Measurements from ENCODE around the gene SELENOW. TPM values are rescaled to one million over a fixed set of nuclear protein-coding genes. Genes with fewer than 3 reads are reported as not detected.
"Not testable (repeated sequence)": the region's sequence is repeated elsewhere in the genome, so short reads cannot be mapped to it uniquely, and the experiment has no call there.

SELENOW gene
- polyA plus RNA-seq, 6 donors from 2014 or later: 68.2 to 131 (median 102) TPM

GRCh38 chr19:47761566-47761965, 16.9 kb upstream of the SELENOW start:
- DNase-seq: no peak
- Mint-ChIP-seq H3K4me3 (no peak overlapping the region), H3K36me3 (peaks cover 15 to 20% of the 10 kb centered on the region in 2 donors), H3K27ac (peak overlapping the region in 2 of 6 donors; percentile 39 to 54), H3K27me3 (no peaks in the 10 kb centered on the region), H3K9me3 (peaks cover 0 to 5% (median 2%) of the 10 kb centered on the region in 7 donors), H3K4me1 (peaks cover 0 to 5% (median 0%) of the 10 kb centered on the region in 3 donors)
- no peak for ATAC-seq (ENCODE audit: low read depth in 2 of 2)

GRCh38 chr19:47762151-47762550, 16.4 kb upstream of the SELENOW start:
- H3K27ac Mint-ChIP-seq: peak overlapping the region in 1 of 6 donors; percentile 41
- ATAC-seq (ENCODE audit: low read depth in 2 of 2) (no peak), DNase-seq (no peak)
- H3K4me1 Mint-ChIP-seq: peaks cover 0 to 5% (median 0%) of the 10 kb centered on the region in 3 donors
- peaks cover 0 to 5% (median 1%) of the 10 kb centered on the region in 7 donors for H3K9me3 Mint-ChIP-seq
- H3K27me3 Mint-ChIP-seq: no peaks in the 10 kb centered on the region
- H3K4me3 Mint-ChIP-seq: no peak overlapping the region
- peaks cover 14 to 15% of the 10 kb centered on the region in 2 donors for H3K36me3 Mint-ChIP-seq

GRCh38 chr19:47762615-47763308, 15.7 kb upstream of the SELENOW start:
- peaks cover 0 to 5% (median 0%) of the 10 kb centered on the region in 7 donors for H3K9me3 Mint-ChIP-seq
- ATAC-seq (ENCODE audit: low read depth in 2 of 2): no peak
- peaks cover 0 to 5% (median 0%) of the 10 kb centered on the region in 3 donors for H3K4me1 Mint-ChIP-seq
- no peak for DNase-seq
- no peaks in the 10 kb centered on the region for H3K27me3 Mint-ChIP-seq
- peaks cover 10 to 15% of the 10 kb centered on the region in 2 donors for H3K36me3 Mint-ChIP-seq
- no peak overlapping the region for H3K27ac Mint-ChIP-seq
- no peak overlapping the region for H3K4me3 Mint-ChIP-seq

GRCh38 chr19:47764705-47765104, 13.8 kb upstream of the SELENOW start:
- H3K27me3 Mint-ChIP-seq; H3K4me1 Mint-ChIP-seq; H3K4me3 Mint-ChIP-seq; H3K9me3 Mint-ChIP-seq; DNase-seq; H3K36me3 Mint-ChIP-seq; H3K27ac Mint-ChIP-seq; ATAC-seq (ENCODE audit: low read depth in 2 of 2): not testable (repeated sequence)

GRCh38 chr19:47765523-47766358, 12.8 kb upstream of the SELENOW start:
- Mint-ChIP-seq H3K27me3 (no peaks in the 10 kb centered on the region), H3K36me3 (no peaks in the 10 kb centered on the region), H3K4me1 (peaks cover 0 to 8% (median 0%) of the 10 kb centered on the region in 3 donors), H3K27ac (peak overlapping the region in 2 of 6 donors; percentile 44 to 47), H3K9me3 (peaks cover 0 to 3% (median 0%) of the 10 kb centered on the region in 7 donors), H3K4me3 (no peak overlapping the region)
- ATAC-seq (ENCODE audit: low read depth in 2 of 2) (peak in 1 of 2 donors; percentile 25), DNase-seq (no peak)

- Mint-ChIP-seq H3K9me3 (peaks cover 0 to 3% (median 0%) of the 10 kb centered on the region in 7 donors), H3K4me1 (peaks cover 0 to 8% (median 0%) of the 10 kb centered on the region in 3 donors), H3K4me3 (peak overlapping the region in 1 of 8 donors; percentile 55), H3K27me3 (no peaks in the 10 kb centered on the region), H3K36me3 (no peaks in the 10 kb centered on the region), H3K27ac (peak overlapping the region in 1 of 6 donors; percentile 86)
- no peak for ATAC-seq (ENCODE audit: low read depth in 2 of 2)
- DNase-seq: no peak
Observed at GRCh38 chr19:47766359-47766620, 12.2 kb upstream of the SELENOW start.

GRCh38 chr19:47766670-47767069, 11.8 kb upstream of the SELENOW start:
- Mint-ChIP-seq H3K9me3 (peaks cover 0 to 3% (median 0%) of the 10 kb centered on the region in 7 donors), H3K27me3 (no peaks in the 10 kb centered on the region), H3K27ac (no peak overlapping the region), H3K4me3 (peak overlapping the region in 1 of 8 donors; percentile 61), H3K36me3 (no peaks in the 10 kb centered on the region), H3K4me1 (peaks cover 0 to 8% (median 0%) of the 10 kb centered on the region in 3 donors)
- DNase-seq: no peak
- ATAC-seq (ENCODE audit: low read depth in 2 of 2): no peak

GRCh38 chr19:47767349-47767748, 11.2 kb upstream of the SELENOW start:
- H3K36me3 Mint-ChIP-seq: no peaks in the 10 kb centered on the region
- H3K4me3 Mint-ChIP-seq: peak overlapping the region in 1 of 8 donors; percentile 30
- peaks cover 0 to 3% (median 0%) of the 10 kb centered on the region in 7 donors for H3K9me3 Mint-ChIP-seq
- H3K27ac Mint-ChIP-seq: no peak overlapping the region
- DNase-seq: no peak
- ATAC-seq (ENCODE audit: low read depth in 2 of 2): no peak
- no peaks in the 10 kb centered on the region for H3K27me3 Mint-ChIP-seq
- peaks cover 0 to 8% (median 0%) of the 10 kb centered on the region in 3 donors for H3K4me1 Mint-ChIP-seq

- DNase-seq (no peak), ATAC-seq (ENCODE audit: low read depth in 2 of 2) (no peak)
- H3K36me3 Mint-ChIP-seq: no peaks in the 10 kb centered on the region
Observed at GRCh38 chr19:47768604-47769003, 9.9 kb upstream of the SELENOW start.

GRCh38 chr19:47769534-47769933, 9.0 kb upstream of the SELENOW start:
- Mint-ChIP-seq H3K27me3 (no peaks in the 10 kb centered on the region), H3K4me1 (peaks cover 0 to 4% (median 0%) of the 10 kb centered on the region in 3 donors), H3K4me3 (no peak overlapping the region), H3K9me3 (peaks cover 0 to 3% (median 0%) of the 10 kb centered on the region in 7 donors), H3K27ac (peak overlapping the region in 1 of 6 donors; percentile 72), H3K36me3 (no peaks in the 10 kb centered on the region)
- ATAC-seq (ENCODE audit: low read depth in 2 of 2) (no peak), DNase-seq (no peak)

More at GRCh38 chr19:47768604-47769003, 9.9 kb upstream of the SELENOW start:
- H3K4me3 Mint-ChIP-seq: no peak overlapping the region
- H3K4me1 Mint-ChIP-seq: peaks cover 0 to 4% (median 0%) of the 10 kb centered on the region in 3 donors
- peak overlapping the region in 1 of 6 donors; percentile 65 for H3K27ac Mint-ChIP-seq
- peaks cover 0 to 3% (median 0%) of the 10 kb centered on the region in 7 donors for H3K9me3 Mint-ChIP-seq
- H3K27me3 Mint-ChIP-seq: no peaks in the 10 kb centered on the region

GRCh38 chr19:47771291-47771690, 7.2 kb upstream of the SELENOW start:
- H3K27ac Mint-ChIP-seq: peak overlapping the region in 2 of 6 donors; percentile 3 to 68
- not testable (repeated sequence) for H3K4me1 Mint-ChIP-seq; H3K36me3 Mint-ChIP-seq; H3K9me3 Mint-ChIP-seq; H3K27me3 Mint-ChIP-seq; DNase-seq; ATAC-seq (ENCODE audit: low read depth in 2 of 2); H3K4me3 Mint-ChIP-seq

- DNase-seq: no peak
- ATAC-seq (ENCODE audit: low read depth in 2 of 2): no peak
- Mint-ChIP-seq H3K27ac (no peak overlapping the region), H3K36me3 (peaks cover 0 to 5% of the 10 kb centered on the region in 2 donors), H3K4me1 (peaks cover 14 to 36% (median 24%) of the 10 kb centered on the region in 3 donors), H3K9me3 (no peaks in the 10 kb centered on the region), H3K27me3 (no peaks in the 10 kb centered on the region), H3K4me3 (peak overlapping the region in 3 of 8 donors; percentile 6 to 96 (median 43))
Observed at GRCh38 chr19:47776568-47776967, 1.9 kb upstream of the SELENOW start.

GRCh38 chr19:47777245-47778048, 1.1 kb upstream of the SELENOW start:
- not testable (repeated sequence) for H3K36me3 Mint-ChIP-seq; H3K27me3 Mint-ChIP-seq; ATAC-seq (ENCODE audit: low read depth in 2 of 2); DNase-seq; H3K9me3 Mint-ChIP-seq
- Mint-ChIP-seq H3K4me3 (peak overlapping the region; percentile 88 to 96 (median 93)), H3K4me1 (peaks cover 14 to 36% (median 26%) of the 10 kb centered on the region in 3 donors), H3K27ac (peak overlapping the region in 3 of 6 donors; percentile 26 to 97 (median 92))
